GM21447 (cell line): ENCODE data around the gene NAA25.
"Not testable (repeated sequence)": the region's sequence is repeated elsewhere in the genome, so short reads cannot be mapped to it uniquely, and the experiment has no call there.

Experiments used
- ATAC-seq: cut with Tn5 transposase; IDR thresholded peaks from one replicate; pipeline ENCODE4 v1.9.1; 2021; ENCODE audit not compliant: unreplicated experiment

The NAA25 gene

GRCh38 chr12:112063273-112063672, 45.3 kb downstream of the NAA25 start:
- no peak for ATAC-seq

GRCh38 chr12:112061137-112061536, 47.4 kb downstream of the NAA25 start:
- no peak for ATAC-seq

GRCh38 chr12:112049351-112049750, 59.2 kb downstream of the NAA25 start:
- no peak for ATAC-seq

- ATAC-seq, result no peak
Measured at GRCh38 chr12:112046003-112046402, 62.6 kb downstream of the NAA25 start.

- ATAC-seq, result not testable (repeated sequence)
Measured at GRCh38 chr12:112036614-112037013, 72.0 kb downstream of the NAA25 start.

GRCh38 chr12:112035219-112035785, 73.3 kb downstream of the NAA25 start:
- ATAC-seq, result no peak

- no peak for ATAC-seq
Measured at GRCh38 chr12:112032292-112032691, 76.3 kb downstream of the NAA25 start.

GRCh38 chr12:112031472-112031871, 77.1 kb downstream of the NAA25 start:
- ATAC-seq, result no peak

- no peak for ATAC-seq
Measured at GRCh38 chr12:112029301-112029700, 79.3 kb downstream of the NAA25 start.

GRCh38 chr12:112025808-112026375, 82.7 kb downstream of the NAA25 start:
- ATAC-seq, result no peak

GRCh38 chr12:112023759-112024396, 84.7 kb downstream of the NAA25 start:
- no peak for ATAC-seq

- ATAC-seq, result no peak
Measured at GRCh38 chr12:112022241-112023016, 86.2 kb downstream of the NAA25 start.

GRCh38 chr12:112020947-112021457, 87.6 kb downstream of the NAA25 start:
- no peak for ATAC-seq

GRCh38 chr12:112018571-112019237, 89.9 kb downstream of the NAA25 start:
- no peak for ATAC-seq

- ATAC-seq, result no peak
Measured at GRCh38 chr12:112017041-112017440, 91.5 kb downstream of the NAA25 start.

GRCh38 chr12:112015938-112016337, 92.6 kb downstream of the NAA25 start:
- no peak for ATAC-seq

- peak; percentile 27 for ATAC-seq
Measured at GRCh38 chr12:112013601-112014402, 94.8 kb downstream of the NAA25 start.

GRCh38 chr12:112012775-112013600, 95.6 kb downstream of the NAA25 start, which contains the start of the genes ERP29 and TMEM116:
ERP29 (plus strand) TSS chr12:112013426; CDS start chr12:112013466, 40 bp downstream.
TMEM116 (minus strand) TSS chr12:112013165; CDS start chr12:112005270, 7,895 bp downstream.
- ATAC-seq, result peak; percentile 58

- no peak for ATAC-seq
Measured at GRCh38 chr12:112011685-112012084, 96.9 kb downstream of the NAA25 start.
